GM12892 (cell line): Measurements from ENCODE around the gene SPACDR.

Experiments
- POLR2A ChIP-seq: IDR thresholded peaks from 2 replicates; pipeline ENCODE4 v1.6.1; 2011; ENCODE audit warnings: low read depth, low read length, control low read depth
- POLR2AphosphoS5 ChIP-seq: IDR thresholded peaks from 2 replicates; pipeline ENCODE4 v1.6.1; 2011; ENCODE audit warnings: low read depth, low read length, control low read depth

- TF ChIP-seq POLR2A (no peak), POLR2AphosphoS5 (no peak)
Measured at GRCh38 chr7:100443096-100443840, 20.8 kb downstream of the SPACDR start.
